GM21526 (cell line): ENCODE data around the gene MTFMT.
"Not testable (repeated sequence)": the region's sequence is repeated elsewhere in the genome, so short reads cannot be mapped to it uniquely, and the experiment has no call there.

ENCODE experiments used
- ATAC-seq: cut with Tn5 transposase; IDR thresholded peaks from one replicate; pipeline ENCODE4 v1.9.1; 2021; ENCODE audit warnings: moderate library complexity; ENCODE audit not compliant: unreplicated experiment, low FRiP score

MTFMT gene

GRCh38 chr15:65028921-65029735 is at the start of gene MTFMT:
TSS of gene MTFMT (minus strand) at chr15:65029639. CDS start at chr15:65029613, 26 bp downstream.
- peak; percentile 72 for ATAC-seq

- ATAC-seq, result no peak
Measured at GRCh38 chr15:65077981-65078352, 48.5 kb upstream of the MTFMT start.

GRCh38 chr15:65077291-65077980 is 48.0 kb upstream of the MTFMT start:
- no peak for ATAC-seq

GRCh38 chr15:65076486-65077290 is 47.2 kb upstream of the MTFMT start, which contains the start of gene KBTBD13:
TSS of gene KBTBD13 (plus strand) at chr15:65076746. CDS start at chr15:65076816, 70 bp downstream.
- ATAC-seq, result no peak

- ATAC-seq, result not testable (repeated sequence)
Measured at GRCh38 chr15:65075607-65076395, 46.4 kb upstream of the MTFMT start.

GRCh38 chr15:65074946-65075345 is 45.5 kb upstream of the MTFMT start:
- not testable (repeated sequence) for ATAC-seq

GRCh38 chr15:65072617-65073016 is 43.2 kb upstream of the MTFMT start:
- no peak for ATAC-seq

- no peak for ATAC-seq
Measured at GRCh38 chr15:65072027-65072426, 42.6 kb upstream of the MTFMT start.

- ATAC-seq, result no peak
Measured at GRCh38 chr15:65071381-65071811, 42.0 kb upstream of the MTFMT start.

GRCh38 chr15:65069779-65070546 is 40.5 kb upstream of the MTFMT start:
- ATAC-seq, result no peak

GRCh38 chr15:65069179-65069578 is 39.7 kb upstream of the MTFMT start:
- no peak for ATAC-seq

GRCh38 chr15:65068403-65068788 is 39.0 kb upstream of the MTFMT start:
- no peak for ATAC-seq

- no peak for ATAC-seq
Measured at GRCh38 chr15:65067645-65068402, 38.4 kb upstream of the MTFMT start, which contains the start of gene RASL12. TSS of gene RASL12 (minus strand) at chr15:65067991. CDS start at chr15:65067835, 156 bp downstream.

- ATAC-seq, result no peak
Measured at GRCh38 chr15:65067317-65067644, 37.8 kb upstream of the MTFMT start.

- ATAC-seq, result no peak
Measured at GRCh38 chr15:65066635-65067316, 37.3 kb upstream of the MTFMT start.

- ATAC-seq, result no peak
Measured at GRCh38 chr15:65066001-65066634, 36.7 kb upstream of the MTFMT start.

GRCh38 chr15:65062726-65063125 is 33.3 kb upstream of the MTFMT start:
- ATAC-seq, result no peak

GRCh38 chr15:65062061-65062460 is 32.6 kb upstream of the MTFMT start:
- ATAC-seq, result no peak
